HCT116 (cell line): ENCODE data around the gene ELOVL3. TPM values are rescaled to one million over a fixed set of nuclear protein-coding genes. Genes with fewer than 3 reads are reported as not detected.

Experiments
- ATAC-seq: fragments of 200-7000 bp; cut with Tn5 transposase; 2 replicates; pipeline ENCODE4 v1.9.1; 2020; ENCODE audit warnings: mild to moderate bottlenecking, moderate library complexity
- BruUV-seq: library from RNA; stranded (reverse); fragments of 400-500 nt; replicated peaks from 2 replicates; lab custom pipeline; 2021; lab: Mats Ljungman, UMichigan
- CTCF ChIA-PET: fragments of 300-600 bp; sonication (Branson Sonifier 250); formaldehyde crosslinking; loops from one replicate; lab custom pipeline; 2021; ENCODE audit warnings: antibody characterized with exemption; lab: Charles Lee
- POLR2A ChIA-PET: fragments of 300-600, 350-600 bp; sonication (Branson Sonifier 250); formaldehyde crosslinking; loops from one replicate; lab custom pipeline; 2021; ENCODE audit warnings: antibody characterized with exemption; lab: Charles Lee
- RAD21 ChIA-PET, 2 experiments: fragments of 300-600 bp; sonication (Branson Sonifier 250); formaldehyde crosslinking; loops; one replicate each; lab custom pipeline; 2023; ENCODE audit warnings: low total read pairs in 2 of 2; ENCODE audit not compliant: uncharacterized antibody in 2 of 2, unreplicated experiment in 2 of 2, low non-redundant PET in 1 of 2; lab: Charles Lee
- DNase-seq: peaks from one replicate; pipeline ENCODE4 v3.0.0-alpha.2; 2010; ENCODE audit warnings: low read depth, low spot score
- H2AFZ ChIP-seq: fragments of 200-600 bp; shearing (Covaris generic), sonication (generic); 2 replicates; pipeline ENCODE4 v1.6.1; 2017; ENCODE audit warnings: low read depth, mixed run types, mixed read lengths, antibody characterized with exemption, low read length; ENCODE audit not compliant: poor library complexity, severe bottlenecking
- H3K27ac ChIP-seq: 2 replicates; pipeline ENCODE4 v1.5.1; 2012; ENCODE audit warnings: low read depth, low read length
- H3K27me3 ChIP-seq: fragments of 200-600 bp; sonication (generic); 2 replicates; pipeline ENCODE4 v1.6.1; 2016; ENCODE audit warnings: mixed run types, low read length, mixed read lengths; ENCODE audit not compliant: insufficient read depth
- H3K36me3 ChIP-seq, 2 experiments: fragments of 200-500 bp in 1 of 2; fragments of 200-600 bp in 1 of 2; sonication (Bioruptor generic) in 1 of 2; sonication (generic) in 1 of 2; 2 replicates each; pipeline versions ENCODE4 v1.5.1 to v1.6.1; 2014 to 2016; ENCODE audit warnings: low read length in 2 of 2, inconsistent platforms in 1 of 2, mixed read lengths in 1 of 2, mixed run types in 1 of 2; ENCODE audit not compliant: insufficient read depth in 2 of 2, control insufficient read depth in 1 of 2
- H3K4me1 ChIP-seq, 2 experiments: fragments of 200-600 bp in 1 of 2; sonication (generic) in 1 of 2; 2 replicates each; pipeline versions ENCODE4 v1.5.1 to v1.6.1; 2012 to 2017; ENCODE audit warnings: low read length in 2 of 2, inconsistent platforms in 1 of 2, mild to moderate bottlenecking in 1 of 2, mixed read lengths in 1 of 2, mixed run types in 1 of 2, moderate library complexity in 1 of 2; ENCODE audit not compliant: insufficient read depth in 2 of 2, control insufficient read depth in 1 of 2
- H3K4me2 ChIP-seq: fragments of 200-600 bp; sonication (generic); 2 replicates; pipeline ENCODE4 v1.6.1; 2017; ENCODE audit warnings: mixed run types, low read length, mixed read lengths
- H3K4me3 ChIP-seq, 2 experiments: fragments of 200-600 bp in 1 of 2; sonication (generic) in 1 of 2; replicated peaks in 1 of 2; 2 replicates each; pipeline ENCODE4 v1.5.1; 2011 to 2016; ENCODE audit warnings: low read length in 2 of 2, control low read depth in 1 of 2, low read depth in 1 of 2, mild to moderate bottlenecking in 1 of 2, mixed read lengths in 1 of 2, mixed run types in 1 of 2
- H3K79me2 ChIP-seq: fragments of 200-600 bp; sonication (generic); 2 replicates; pipeline ENCODE4 v1.6.1; 2017; ENCODE audit warnings: mild to moderate bottlenecking, mixed run types, low read length, moderate library complexity, mixed read lengths; ENCODE audit not compliant: insufficient read depth
- H3K9ac ChIP-seq: fragments of 200-600 bp; sonication (generic); 2 replicates; pipeline ENCODE4 v1.6.1; 2016; ENCODE audit warnings: low read length, mixed read lengths
- H3K9me2 ChIP-seq: fragments of 200-600 bp; sonication (generic), shearing (Covaris generic); 2 replicates; pipeline ENCODE4 v1.6.1; 2017; ENCODE audit warnings: mixed run types, mild to moderate bottlenecking, moderate library complexity; ENCODE audit not compliant: insufficient read depth
- H3K9me3 ChIP-seq, 2 experiments: fragments of 200-500 bp in 1 of 2; fragments of 200-600 bp in 1 of 2; sonication (Bioruptor generic) in 1 of 2; sonication (generic) in 1 of 2; 2 replicates each; pipeline ENCODE4 v1.6.1; 2014 to 2017; ENCODE audit warnings: low read length in 2 of 2, mixed read lengths in 2 of 2, inconsistent platforms in 1 of 2, low read depth in 1 of 2, mild to moderate bottlenecking in 1 of 2, mixed run types in 1 of 2, moderate library complexity in 1 of 2; ENCODE audit not compliant: control insufficient read depth in 1 of 2, insufficient read depth in 1 of 2
- H4K20me1 ChIP-seq: fragments of 200-600 bp; sonication (generic), shearing (Covaris generic); 2 replicates; pipeline ENCODE4 v1.6.1; 2017; ENCODE audit warnings: mixed run types, mild to moderate bottlenecking, moderate library complexity; ENCODE audit not compliant: insufficient read depth
- ATF3 ChIP-seq: IDR thresholded peaks from 2 replicates; pipeline ENCODE4 v1.6.1; 2012
- CBX3 ChIP-seq: IDR thresholded peaks from 2 replicates; pipeline ENCODE4 v1.6.1; 2012; ENCODE audit warnings: low read depth
- CEBPB ChIP-seq: IDR thresholded peaks from 2 replicates; pipeline ENCODE4 v1.6.1; 2012; ENCODE audit warnings: low read depth
- CTCF ChIP-seq, 3 experiments: fragments of 200-600 bp in 1 of 3; sonication (generic) in 1 of 3; IDR thresholded peaks in 2 of 3; conservative IDR thresholded peaks in 1 of 3; 2 replicates each; pipeline ENCODE4 v1.5.1; 2012 to 2017; ENCODE audit warnings: low read depth in 2 of 3, low read length in 2 of 3, antibody characterized with exemption in 1 of 3, borderline replicate concordance in 1 of 3, control low read depth in 1 of 3, mild to moderate bottlenecking in 1 of 3, mixed read lengths in 1 of 3, mixed run types in 1 of 3, moderate library complexity in 1 of 3; ENCODE audit not compliant: insufficient read depth in 1 of 3
- EGR1 ChIP-seq: IDR thresholded peaks from 2 replicates; pipeline ENCODE4 v1.6.1; 2012; ENCODE audit warnings: low read depth
- ELF1 ChIP-seq: IDR thresholded peaks from 2 replicates; pipeline ENCODE4 v1.6.1; 2012; ENCODE audit warnings: low read depth, borderline replicate concordance
- FOSL1 ChIP-seq: IDR thresholded peaks from 2 replicates; pipeline ENCODE4 v1.6.1; 2012; ENCODE audit warnings: low read depth
- JUND ChIP-seq: IDR thresholded peaks from 2 replicates; pipeline ENCODE4 v1.6.1; 2012
- MAX ChIP-seq: IDR thresholded peaks from 2 replicates; pipeline ENCODE4 v1.6.1; 2012
- POLR2A ChIP-seq: IDR thresholded peaks from 2 replicates; pipeline ENCODE4 v1.7.0; 2011; ENCODE audit warnings: borderline replicate concordance; ENCODE audit not compliant: insufficient read depth, insufficient read length; ENCODE audit errors: extremely low read depth
- RAD21 ChIP-seq: IDR thresholded peaks from 2 replicates; pipeline ENCODE4 v1.6.1; 2012; ENCODE audit warnings: low read depth, mild to moderate bottlenecking
- SIN3A ChIP-seq: IDR thresholded peaks from 2 replicates; pipeline ENCODE4 v1.6.1; 2012; ENCODE audit warnings: low read depth
- SP1 ChIP-seq: IDR thresholded peaks from 2 replicates; pipeline ENCODE4 v1.6.1; 2012; ENCODE audit warnings: low read depth
- SRF ChIP-seq: IDR thresholded peaks from 2 replicates; pipeline ENCODE4 v1.6.1; 2012; ENCODE audit warnings: low read depth
- TCF7L2 ChIP-seq: IDR thresholded peaks from 2 replicates; pipeline ENCODE4 v1.7.0; 2011; ENCODE audit warnings: borderline replicate concordance, inconsistent platforms; ENCODE audit not compliant: insufficient read depth, insufficient read length; ENCODE audit errors: extremely low read depth
- YY1 ChIP-seq: IDR thresholded peaks from 2 replicates; pipeline ENCODE4 v1.6.1; 2011; ENCODE audit warnings: low read length, low read depth, moderate library complexity, mild to moderate bottlenecking; ENCODE audit not compliant: insufficient replicate concordance; ENCODE audit errors: extremely low read depth
- ZBTB33 ChIP-seq: IDR thresholded peaks from 2 replicates; pipeline ENCODE4 v1.6.1; 2011; ENCODE audit warnings: mild to moderate bottlenecking, low read length, moderate library complexity; ENCODE audit not compliant: insufficient replicate concordance; ENCODE audit errors: extremely low read depth
- ZFX ChIP-seq: fragments of 450-650 bp; IDR thresholded peaks from 2 replicates; pipeline ENCODE4 v1.6.1; 2017
- ZNF274 ChIP-seq: fragments of 200-500 bp; sonication (Bioruptor generic); IDR thresholded peaks from 2 replicates; pipeline ENCODE4 v1.6.1; 2014; ENCODE audit warnings: mild to moderate bottlenecking, low read depth, low read length, inconsistent platforms
- intact Hi-C: fragments of 100-400 bp; cut with micrococcal nuclease; formaldehyde crosslinking; loops from 2 replicates; pipeline ENCODE4 v1.10.0; 2022
- total RNA-seq: library from RNA; stranded (reverse); gene quantifications from one replicate; pipeline ENCODE4 v1.2.1, GENCODE V29; 2021; ENCODE audit not compliant: unreplicated experiment

The ELOVL3 gene
- total RNA-seq, 1 experiment from 2014 or later = 5.5 TPM

- Histone ChIP-seq H3K79me2 (peaks cover 72% of the 10 kb centered on the region), H3K9ac (no peak overlapping the region), H3K9me2 (no peaks in the 10 kb centered on the region), H3K27ac (no peak overlapping the region), H3K27me3 (no peaks in the 10 kb centered on the region), H3K4me3 (no peak overlapping the region), H4K20me1 (peaks cover 5% of the 10 kb centered on the region; the same call in 1 of the 2 replicates), H3K9me3 (no peaks in the 10 kb centered on the region), H3K4me1 (no peaks in the 10 kb centered on the region), H2AFZ (no peak overlapping the region), H3K36me3 (0 out of 4 replicates have a peak, but pooled peaks cover 0 to 4% of the 10 kb centered on the region in 2 experiments), H3K4me2 (no peak overlapping the region)
- no peak for DNase-seq
- CTCF ChIA-PET = no interaction called here
- intact Hi-C loops = no loop called here
- ATAC-seq = no peak
- BruUV-seq = no TSS peak
- POLR2A ChIA-PET = no interaction called here
- RAD21 ChIA-PET = no interaction called here
- TF ChIP-seq MAX (no peak), EGR1 (no peak), RAD21 (no peak), YY1 (no peak), SP1 (no peak), SIN3A (no peak), ZBTB33 (no peak), FOSL1 (no peak), TCF7L2 (no peak), CBX3 (no peak), ZFX (no peak), CEBPB (no peak), ELF1 (no peak), CTCF (IDR thresholded peaks at IDR 0.05 in 2 of 3, conservative IDR thresholded peaks at IDR 0.05 in 1 of 3; ENCODE audit: borderline replicate concordance in 1 of 3, insufficient read depth in 1 of 3, low read depth in 2 of 3, low read length in 2 of 3) (no peak), ZNF274 (no peak), JUND (no peak), SRF (no peak), POLR2A (no peak), ATF3 (no peak)
These were observed 41.6 kb downstream of the ELOVL3 start for GRCh38 chr10:102267748-102268147.
